Nephron progenitor cell (in vitro differentiated cells): ENCODE measurements around the gene PIM3.
A peak's percentile ranks its signal among the peaks of the same experiment; 100 is the strongest.

Experiments
- DNase-seq: peaks from one replicate; pipeline ENCODE4 v3.0.0; 2021
- H3K27ac Mint-ChIP-seq: 2 replicates; pipeline ENCODE4 v1.8.0; 2021; ENCODE audit warnings: mild to moderate bottlenecking, moderate library complexity, mixed read lengths
- H3K27me3 Mint-ChIP-seq: 2 replicates; pipeline ENCODE4 v1.8.0; 2021; ENCODE audit warnings: mild to moderate bottlenecking, low read depth, mixed read lengths; ENCODE audit not compliant: poor library complexity
- H3K36me3 Mint-ChIP-seq: 2 replicates; pipeline ENCODE4 v1.8.0; 2021; ENCODE audit warnings: low read depth, mixed read lengths
- H3K4me1 Mint-ChIP-seq: 2 replicates; pipeline ENCODE4 v1.8.0; 2021; ENCODE audit warnings: mixed read lengths
- H3K4me3 Mint-ChIP-seq: 2 replicates; pipeline ENCODE4 v1.8.0; 2021; ENCODE audit warnings: mild to moderate bottlenecking, moderate library complexity, mixed read lengths
- H3K9me3 Mint-ChIP-seq: 2 replicates; pipeline ENCODE4 v1.8.0; 2021; ENCODE audit warnings: mild to moderate bottlenecking, moderate library complexity, mixed read lengths
- CTCF ChIP-seq: fragments of 200-600 bp; sonication (generic); IDR thresholded peaks from 2 replicates; pipeline ENCODE4 v1.5.0; 2021; ENCODE audit warnings: antibody characterized with exemption

Gene PIM3

GRCh38 chr22:49951986-49952896 is 8.3 kb upstream of the PIM3 start:
- Mint-ChIP-seq H3K4me3 (no peak overlapping the region), H3K27ac (peak overlapping the region; percentile 89)
- no peak for DNase-seq

GRCh38 chr22:49953027-49953679 is 7.4 kb upstream of the PIM3 start:
- Mint-ChIP-seq H3K9me3 (no peaks in the 10 kb centered on the region), H3K36me3 (no peaks in the 10 kb centered on the region), H3K4me1 (peaks cover 20% of the 10 kb centered on the region), H3K27me3 (no peaks in the 10 kb centered on the region), H3K4me3 (no peak overlapping the region), H3K27ac (no peak overlapping the region)
- TF ChIP-seq CTCF: no peak
- DNase-seq: no peak

More at GRCh38 chr22:49951986-49952896, 8.3 kb upstream of the PIM3 start:
- Mint-ChIP-seq H3K27me3 (no peaks in the 10 kb centered on the region), H3K4me1 (peaks cover 17% of the 10 kb centered on the region), H3K36me3 (no peaks in the 10 kb centered on the region), H3K9me3 (no peaks in the 10 kb centered on the region)
- TF ChIP-seq CTCF: no peak

DNA sequence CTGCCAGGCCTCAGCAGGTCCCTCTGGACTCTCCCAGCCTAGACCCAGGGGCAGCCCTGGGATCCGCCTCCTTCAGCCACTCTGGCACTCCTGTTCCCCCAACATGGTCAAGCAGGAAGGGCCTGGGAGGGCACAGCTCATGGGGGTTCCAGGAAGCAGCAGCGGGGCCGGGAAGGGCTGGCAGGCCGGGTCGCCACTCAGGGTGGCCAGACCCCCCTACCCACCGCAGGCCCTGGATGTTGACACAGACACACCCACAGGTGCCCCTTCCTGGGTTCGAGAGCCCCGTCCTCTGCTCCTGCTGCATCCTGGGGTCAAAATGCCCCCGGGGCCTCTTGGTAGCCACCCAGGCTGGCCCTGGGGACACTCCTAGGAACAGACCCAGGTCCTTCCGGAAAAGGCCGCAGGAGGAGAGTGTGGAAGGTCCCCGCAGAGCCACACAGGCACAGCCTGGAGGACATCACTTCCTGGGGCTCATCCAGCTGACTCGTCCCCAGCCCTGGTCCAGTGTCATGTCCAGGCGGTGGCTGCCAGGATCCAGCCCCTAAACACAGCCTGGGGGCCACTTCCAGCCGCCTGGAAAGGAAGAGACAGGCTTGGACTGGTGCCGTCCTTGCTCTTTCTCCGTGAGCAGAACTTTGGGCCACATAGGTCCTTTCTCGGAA is 6.8 kb upstream of the PIM3 start:
- Mint-ChIP-seq H3K9me3 (no peaks in the 10 kb centered on the region), H3K4me3 (no peak overlapping the region), H3K4me1 (peaks cover 27% of the 10 kb centered on the region), H3K27ac (no peak overlapping the region), H3K36me3 (no peaks in the 10 kb centered on the region), H3K27me3 (no peaks in the 10 kb centered on the region)
- DNase-seq: no peak
- TF ChIP-seq CTCF: no peak

DNA sequence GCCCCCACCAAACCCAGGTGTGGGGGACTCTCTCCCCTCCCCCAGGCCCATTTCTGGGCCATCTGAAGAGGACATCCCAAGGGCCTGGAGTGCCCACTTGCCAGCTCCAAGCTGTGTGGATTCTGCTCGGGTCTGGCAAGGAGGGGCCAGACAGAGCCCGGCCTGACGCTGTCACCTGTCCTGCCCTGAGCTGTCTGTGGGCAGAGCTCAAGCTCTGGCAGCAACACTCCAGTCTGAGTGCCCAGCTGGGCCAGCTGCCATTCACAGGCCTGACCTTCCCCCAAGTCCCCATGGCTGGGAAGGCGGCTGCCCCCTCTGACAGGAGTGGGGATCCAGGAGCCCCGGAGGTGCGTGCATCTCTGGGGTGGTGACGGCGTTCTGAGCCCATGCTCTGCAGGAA is 6.2 kb upstream of the PIM3 start:
- DNase-seq: no peak
- Mint-ChIP-seq H3K36me3 (no peaks in the 10 kb centered on the region), H3K27ac (no peak overlapping the region)

DNA sequence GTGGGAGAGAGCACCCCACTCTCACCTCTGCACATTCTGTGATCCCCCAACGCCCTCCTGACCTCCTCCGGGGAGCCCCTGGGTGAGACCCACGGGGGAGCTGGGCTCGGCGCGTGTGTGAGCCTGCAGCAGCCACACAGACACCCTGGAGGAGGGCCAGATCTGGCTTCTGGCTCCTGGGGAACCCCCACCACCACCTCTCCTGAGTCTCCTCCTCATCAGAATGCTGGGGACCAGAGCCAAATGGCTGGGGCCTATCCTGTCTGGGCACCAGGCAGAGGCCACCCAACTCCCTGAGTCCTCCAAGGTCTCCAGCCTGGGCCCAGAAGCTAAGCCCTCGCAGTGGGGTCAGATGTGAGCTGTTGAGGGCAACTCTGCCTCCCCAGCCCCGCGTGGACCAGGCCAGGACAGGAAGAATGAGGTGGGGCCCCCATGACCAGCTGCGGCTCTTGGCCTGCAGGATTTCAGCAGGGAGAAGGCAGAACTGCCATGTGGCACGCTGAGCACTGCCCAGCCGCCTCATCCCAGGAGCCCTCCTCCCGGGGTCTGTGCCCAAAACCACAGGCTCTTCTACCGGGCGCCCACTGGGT is 5.5 kb upstream of the PIM3 start:
- Mint-ChIP-seq H3K36me3 (no peaks in the 10 kb centered on the region), H3K27ac (no peak overlapping the region), H3K27me3 (no peaks in the 10 kb centered on the region), H3K4me1 (peaks cover 31% of the 10 kb centered on the region), H3K4me3 (no peak overlapping the region), H3K9me3 (no peaks in the 10 kb centered on the region)
- DNase-seq: no peak
- TF ChIP-seq CTCF: no peak

More for the DNA sequence above, 6.2 kb upstream of the PIM3 start:
- H3K4me1 Mint-ChIP-seq: peaks cover 32% of the 10 kb centered on the region
- no peaks in the 10 kb centered on the region for H3K27me3 Mint-ChIP-seq
- TF ChIP-seq CTCF: no peak
- H3K9me3 Mint-ChIP-seq: no peaks in the 10 kb centered on the region
- no peak overlapping the region for H3K4me3 Mint-ChIP-seq
